Stimulated activated CD8-positive, alpha-beta memory T cell treated with anti-CD3 and anti-CD28 coated beads, Interleukin-12 subunit alpha, Interleukin-12 subunit beta, amount 100 ng/mL, for 24 hours (primary cell): ENCODE measurements around the gene TBC1D14.
"Not testable (repeated sequence)": the region's sequence is repeated elsewhere in the genome, so short reads cannot be mapped to it uniquely, and the experiment has no call there.

Experiments
- DNase-seq: peaks from one replicate; pipeline ENCODE4 v3.0.0-alpha.2; 2020; ENCODE audit errors: extremely low read depth

TBC1D14 gene

GRCh38 chr4:6890358-6890757, 19.3 kb upstream of the TBC1D14 start:
- no peak for DNase-seq

- DNase-seq: not testable (repeated sequence)
Measured at GRCh38 chr4:6890971-6891370, 18.7 kb upstream of the TBC1D14 start.

GRCh38 chr4:6891436-6892170, 18.0 kb upstream of the TBC1D14 start:
- no peak for DNase-seq

- DNase-seq: no peak
Measured at GRCh38 chr4:6892190-6892908, 17.3 kb upstream of the TBC1D14 start.

- no peak for DNase-seq
Measured at GRCh38 chr4:6892909-6893202, 16.8 kb upstream of the TBC1D14 start.

GRCh38 chr4:6893449-6894085, 16.1 kb upstream of the TBC1D14 start:
- no peak for DNase-seq

- DNase-seq: no peak
Measured at GRCh38 chr4:6894086-6894478, 15.5 kb upstream of the TBC1D14 start.

GRCh38 chr4:6894528-6895498, 14.8 kb upstream of the TBC1D14 start:
- no peak for DNase-seq

- no peak for DNase-seq
Measured at GRCh38 chr4:6896035-6896434, 13.6 kb upstream of the TBC1D14 start.

GRCh38 chr4:6898763-6899162, 10.9 kb upstream of the TBC1D14 start:
- DNase-seq: no peak

- DNase-seq: no peak
Measured at GRCh38 chr4:6900181-6900812, 9.3 kb upstream of the TBC1D14 start.

GRCh38 chr4:6900956-6901355, 8.7 kb upstream of the TBC1D14 start:
- no peak for DNase-seq

- no peak for DNase-seq
Measured at GRCh38 chr4:6901669-6902317, 7.8 kb upstream of the TBC1D14 start.

- DNase-seq: no peak
Measured at GRCh38 chr4:6902318-6903042, 7.1 kb upstream of the TBC1D14 start.

- DNase-seq: no peak
Measured at GRCh38 chr4:6905516-6906445, 3.8 kb upstream of the TBC1D14 start.

- DNase-seq: not testable (repeated sequence)
Measured at GRCh38 chr4:6906486-6906885, 3.1 kb upstream of the TBC1D14 start.

GRCh38 chr4:6907658-6908191, 1.9 kb upstream of the TBC1D14 start:
- DNase-seq: no peak

- no peak for DNase-seq
Measured at GRCh38 chr4:6908432-6909112, 1.1 kb upstream of the TBC1D14 start.
